ENCODE results near the gene ANKRD49. TPM values are rescaled to one million over a fixed set of nuclear protein-coding genes. Genes with fewer than 3 reads are reported as not detected.

ANKRD49 gene
- total RNA-seq, 2 experiments from 2014 or later: 19.8 to 20.9 TPM

- H3K9me3 Mint-ChIP-seq: no peaks in the 10 kb centered on the region
- H3K4me1 Mint-ChIP-seq: no peaks in the 10 kb centered on the region
- no peak overlapping the region for H3K4me3 Mint-ChIP-seq
- DNase-seq: no peak
- H3K27ac Mint-ChIP-seq: no peak overlapping the region
- H3K36me3 Mint-ChIP-seq: no peaks in the 10 kb centered on the region
- peaks cover 28% of the 10 kb centered on the region for H3K27me3 Mint-ChIP-seq
Observed at GRCh38 chr11:94524341-94524740, 30.6 kb downstream of the ANKRD49 start.

GRCh38 chr11:94525546-94526324 lies 32.0 kb downstream of the ANKRD49 start:
- Mint-ChIP-seq H3K4me1 (no peaks in the 10 kb centered on the region), H3K36me3 (no peaks in the 10 kb centered on the region), H3K4me3 (no peak overlapping the region), H3K9me3 (no peaks in the 10 kb centered on the region), H3K27ac (no peak overlapping the region), H3K27me3 (peaks cover 31% of the 10 kb centered on the region)
- no peak for DNase-seq

- H3K27me3 Mint-ChIP-seq: peaks cover 40% of the 10 kb centered on the region
- no peaks in the 10 kb centered on the region for H3K36me3 Mint-ChIP-seq
- DNase-seq: no peak
- no peaks in the 10 kb centered on the region for H3K4me1 Mint-ChIP-seq
- no peak overlapping the region for H3K27ac Mint-ChIP-seq
- no peak overlapping the region for H3K4me3 Mint-ChIP-seq
- no peaks in the 10 kb centered on the region for H3K9me3 Mint-ChIP-seq
Observed at GRCh38 chr11:94526645-94527438, 33.1 kb downstream of the ANKRD49 start.

GRCh38 chr11:94528551-94528950 lies 34.8 kb downstream of the ANKRD49 start:
- no peaks in the 10 kb centered on the region for H3K4me1 Mint-ChIP-seq
- H3K27me3 Mint-ChIP-seq: peaks cover 47% of the 10 kb centered on the region
- no peaks in the 10 kb centered on the region for H3K9me3 Mint-ChIP-seq
- no peak overlapping the region for H3K4me3 Mint-ChIP-seq
- H3K27ac Mint-ChIP-seq: no peak overlapping the region
- no peak for DNase-seq
- no peaks in the 10 kb centered on the region for H3K36me3 Mint-ChIP-seq

GRCh38 chr11:94532211-94532610 lies 38.4 kb downstream of the ANKRD49 start:
- peaks cover 49% of the 10 kb centered on the region for H3K27me3 Mint-ChIP-seq
- DNase-seq: no peak

GRCh38 chr11:94533206-94533605 lies 39.4 kb downstream of the ANKRD49 start:
- Mint-ChIP-seq H3K4me1 (peaks cover 6% of the 10 kb centered on the region), H3K4me3 (no peak overlapping the region), H3K27ac (no peak overlapping the region), H3K36me3 (no peaks in the 10 kb centered on the region), H3K27me3 (peaks cover 45% of the 10 kb centered on the region), H3K9me3 (no peaks in the 10 kb centered on the region)
- DNase-seq: no peak

More at GRCh38 chr11:94532211-94532610, 38.4 kb downstream of the ANKRD49 start:
- Mint-ChIP-seq H3K4me3 (no peak overlapping the region), H3K27ac (no peak overlapping the region), H3K36me3 (no peaks in the 10 kb centered on the region), H3K9me3 (no peaks in the 10 kb centered on the region), H3K4me1 (peaks cover 6% of the 10 kb centered on the region)

GRCh38 chr11:94533696-94534630 lies 40.2 kb downstream of the ANKRD49 start:
- Mint-ChIP-seq H3K4me1 (peaks cover 6% of the 10 kb centered on the region), H3K27ac (no peak overlapping the region), H3K4me3 (no peak overlapping the region), H3K27me3 (peaks cover 41% of the 10 kb centered on the region), H3K9me3 (no peaks in the 10 kb centered on the region), H3K36me3 (no peaks in the 10 kb centered on the region)
- DNase-seq: no peak

GRCh38 chr11:94536386-94536785 lies 42.6 kb downstream of the ANKRD49 start:
- Mint-ChIP-seq H3K36me3 (no peaks in the 10 kb centered on the region), H3K9me3 (no peaks in the 10 kb centered on the region), H3K4me3 (no peak overlapping the region), H3K27me3 (peaks cover 34% of the 10 kb centered on the region), H3K4me1 (peaks cover 7% of the 10 kb centered on the region), H3K27ac (no peak overlapping the region)
- DNase-seq: no peak

GRCh38 chr11:94537031-94537600 lies 43.3 kb downstream of the ANKRD49 start:
- H3K4me3 Mint-ChIP-seq: no peak overlapping the region
- peaks cover 7% of the 10 kb centered on the region for H3K4me1 Mint-ChIP-seq
- no peak for DNase-seq
- H3K36me3 Mint-ChIP-seq: no peaks in the 10 kb centered on the region
- no peak overlapping the region for H3K27ac Mint-ChIP-seq
- H3K27me3 Mint-ChIP-seq: peaks cover 29% of the 10 kb centered on the region
- H3K9me3 Mint-ChIP-seq: no peaks in the 10 kb centered on the region

GRCh38 chr11:94539420-94539819 lies 45.6 kb downstream of the ANKRD49 start:
- Mint-ChIP-seq H3K4me3 (no peak overlapping the region), H3K36me3 (peaks cover 4% of the 10 kb centered on the region), H3K27ac (no peak overlapping the region), H3K27me3 (peaks cover 14% of the 10 kb centered on the region), H3K4me1 (peaks cover 11% of the 10 kb centered on the region), H3K9me3 (no peaks in the 10 kb centered on the region)
- DNase-seq: no peak

GRCh38 chr11:94543695-94544645 lies 50.2 kb downstream of the ANKRD49 start, which contains the start of gene FUT4:
TSS of gene FUT4 (plus strand) at chr11:94543921. CDS start at chr11:94544134, 213 bp downstream.
- H3K9me3 Mint-ChIP-seq: no peaks in the 10 kb centered on the region
- peaks cover 40% of the 10 kb centered on the region for H3K4me1 Mint-ChIP-seq
- H3K27me3 Mint-ChIP-seq: no peaks in the 10 kb centered on the region
- H3K36me3 Mint-ChIP-seq: peaks cover 15% of the 10 kb centered on the region
- peak within 1 kb of the TSS; percentile 100 for H3K27ac Mint-ChIP-seq
- peak; percentile 81 for DNase-seq
- H3K4me3 Mint-ChIP-seq: peak within 1 kb of the TSS; percentile 98

- no peak for DNase-seq
- Mint-ChIP-seq H3K27me3 (no peaks in the 10 kb centered on the region), H3K4me1 (peaks cover 42% of the 10 kb centered on the region), H3K36me3 (peaks cover 15% of the 10 kb centered on the region), H3K27ac (peak overlapping the region; percentile 42), H3K9me3 (no peaks in the 10 kb centered on the region), H3K4me3 (peak overlapping the region; percentile 78)
Observed at GRCh38 chr11:94544646-94545263, 51.0 kb downstream of the ANKRD49 start.
